ENCODE measurements around the gene COPB2.

COPB2 gene

DNA sequence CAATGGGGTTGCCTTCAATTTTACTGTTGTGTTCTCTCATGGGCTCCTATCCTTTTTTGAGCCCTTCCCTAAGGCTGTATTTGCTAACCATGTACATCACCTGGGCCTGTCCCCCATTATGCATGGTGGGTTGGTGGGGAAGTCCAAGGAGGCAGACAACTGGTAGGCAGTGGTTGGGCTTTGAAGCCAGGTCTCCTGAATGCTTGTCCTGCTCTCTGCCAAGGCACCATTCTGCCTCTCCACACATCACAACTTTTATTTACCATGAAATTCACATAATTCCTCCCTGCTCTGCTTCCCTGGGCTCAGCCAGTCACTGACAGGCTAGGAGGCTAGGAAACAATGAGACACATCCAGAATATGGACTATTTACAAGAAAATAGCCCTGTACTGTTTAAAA lies 41.0 kb upstream of the COPB2 start:
- Histone ChIP-seq H3K27me3 (ENCODE audit: control insufficient read depth in 3 of 3, insufficient read depth in 3 of 3, low read depth in 1 of 3, low read length in 3 of 3) (no peaks in the 10 kb centered on the region), H4K8ac (ENCODE audit: low read depth, low read length) (no peak overlapping the region), H3K27ac (replicated peaks; ENCODE audit: low read length) (no peak overlapping the region), H2BK12ac (ENCODE audit: low read length) (no peak overlapping the region), H3K9me3 (replicated peaks in 1 of 2; ENCODE audit: control insufficient read depth in 2 of 2, insufficient read depth in 1 of 2, low read depth in 1 of 2, low read length in 2 of 2) (peaks cover 0 to 6% of the 10 kb centered on the region in 2 donors), H3K14ac (ENCODE audit: low read length) (no peak overlapping the region), H2BK120ac (ENCODE audit: low read depth, low read length) (no peak overlapping the region), H2BK15ac (ENCODE audit: low read length) (no peak overlapping the region), H2BK5ac (ENCODE audit: low read length) (no peak overlapping the region), H3K9ac (ENCODE audit: low read depth, low read length, poor library complexity) (no peak overlapping the region), H4K91ac (ENCODE audit: low read depth, low read length, poor library complexity) (no peak overlapping the region), H3K18ac (ENCODE audit: low read length) (no peak overlapping the region), H2AFZ (ENCODE audit: low read length) (no peak overlapping the region), H3K4ac (ENCODE audit: low read length) (no peak overlapping the region), H3K23ac (ENCODE audit: low read depth, low read length, poor library complexity) (no peak overlapping the region), H2AK5ac (ENCODE audit: low read depth, low read length) (no peak overlapping the region), H3K4me1 (ENCODE audit: control insufficient read depth in 2 of 2, insufficient read depth in 1 of 2, low read depth in 1 of 2, low read length in 2 of 2) (no peaks in the 10 kb centered on the region), H3K4me2 (ENCODE audit: insufficient read depth, low read length, poor library complexity, severe bottlenecking) (no peak overlapping the region), H3K4me3 (ENCODE audit: low read length in 2 of 2) (no peak overlapping the region), H3K36me3 (replicated peaks in 1 of 2; ENCODE audit: control insufficient read depth in 2 of 2, insufficient read depth in 2 of 2, low read length in 2 of 2) (peaks cover 0 to 19% of the 10 kb centered on the region in 2 donors), H3K79me1 (ENCODE audit: low read depth, low read length) (no peaks in the 10 kb centered on the region)
- DNase-seq (ENCODE audit: low spot score), result no peak

DNA sequence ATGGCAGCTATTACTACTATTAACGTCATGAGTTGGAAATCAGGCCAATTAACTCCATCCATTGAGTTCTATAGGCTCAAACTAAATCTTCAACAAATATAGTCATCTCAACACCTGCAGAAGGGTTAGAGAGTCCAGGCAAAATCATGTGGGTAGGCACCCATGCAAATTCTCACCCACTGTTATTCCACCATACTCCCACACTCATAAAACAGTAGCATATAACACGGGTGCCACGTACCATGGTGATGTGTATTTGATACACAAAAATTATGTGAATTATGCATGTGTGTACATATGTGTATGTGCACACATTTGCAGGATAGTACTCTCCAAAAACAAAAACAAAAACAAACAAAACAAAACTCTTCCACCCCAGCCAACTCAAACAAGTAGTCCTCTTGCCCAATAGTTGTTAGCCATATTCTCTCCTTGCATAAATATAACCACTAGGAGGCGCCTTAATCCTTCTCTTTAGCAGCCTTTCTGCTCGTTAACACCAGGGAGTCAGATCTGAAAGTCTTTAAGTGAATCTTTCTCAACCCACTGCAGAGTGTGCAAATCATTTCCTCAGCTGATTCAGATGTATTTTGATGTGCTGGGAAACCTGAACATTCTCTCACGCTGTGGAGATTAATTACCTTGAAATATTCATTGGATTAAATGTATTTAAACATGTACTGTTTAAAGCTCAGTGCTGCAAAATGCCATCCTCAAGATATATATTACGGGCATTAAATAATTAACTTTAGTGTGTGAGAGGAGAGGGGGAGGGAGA lies 38.0 kb upstream of the COPB2 start:
- Histone ChIP-seq H3K27ac (replicated peaks; ENCODE audit: low read length) (no peak overlapping the region), H3K4ac (ENCODE audit: low read length) (no peak overlapping the region), H2BK120ac (ENCODE audit: low read depth, low read length) (no peak overlapping the region), H3K36me3 (replicated peaks in 1 of 2; ENCODE audit: control insufficient read depth in 2 of 2, insufficient read depth in 2 of 2, low read length in 2 of 2) (peaks cover 0 to 42% of the 10 kb centered on the region in 2 donors), H2BK12ac (ENCODE audit: low read length) (no peak overlapping the region), H3K23ac (ENCODE audit: low read depth, low read length, poor library complexity) (no peak overlapping the region), H4K8ac (ENCODE audit: low read depth, low read length) (no peak overlapping the region), H2BK5ac (ENCODE audit: low read length) (no peak overlapping the region), H3K27me3 (ENCODE audit: control insufficient read depth in 3 of 3, insufficient read depth in 3 of 3, low read depth in 1 of 3, low read length in 3 of 3) (no peaks in the 10 kb centered on the region), H3K9me3 (replicated peaks in 1 of 2; ENCODE audit: control insufficient read depth in 2 of 2, insufficient read depth in 1 of 2, low read depth in 1 of 2, low read length in 2 of 2) (peaks cover 0 to under 1% of the 10 kb centered on the region in 2 donors), H2AFZ (ENCODE audit: low read length) (no peak overlapping the region), H3K4me1 (ENCODE audit: control insufficient read depth in 2 of 2, insufficient read depth in 1 of 2, low read depth in 1 of 2, low read length in 2 of 2) (no peaks in the 10 kb centered on the region), H3K79me1 (ENCODE audit: low read depth, low read length) (no peaks in the 10 kb centered on the region), H2BK15ac (ENCODE audit: low read length) (no peak overlapping the region), H3K14ac (ENCODE audit: low read length) (no peak overlapping the region), H2AK5ac (ENCODE audit: low read depth, low read length) (no peak overlapping the region), H3K4me3 (ENCODE audit: low read length in 2 of 2) (no peak overlapping the region), H3K4me2 (ENCODE audit: insufficient read depth, low read length, poor library complexity, severe bottlenecking) (no peak overlapping the region), H3K9ac (ENCODE audit: low read depth, low read length, poor library complexity) (no peak overlapping the region), H4K91ac (ENCODE audit: low read depth, low read length, poor library complexity) (no peak overlapping the region), H3K18ac (ENCODE audit: low read length) (no peak overlapping the region)
- WGBS, 2 donors (ENCODE audit: extremely low coverage in 2 of 2, insufficient read length in 2 of 2, insufficient replicate concordance in 1 of 2), result no CpG with 5 or more reads among the region's 7 CpGs
- DNase-seq (ENCODE audit: low spot score), result peak; percentile 62

DNA sequence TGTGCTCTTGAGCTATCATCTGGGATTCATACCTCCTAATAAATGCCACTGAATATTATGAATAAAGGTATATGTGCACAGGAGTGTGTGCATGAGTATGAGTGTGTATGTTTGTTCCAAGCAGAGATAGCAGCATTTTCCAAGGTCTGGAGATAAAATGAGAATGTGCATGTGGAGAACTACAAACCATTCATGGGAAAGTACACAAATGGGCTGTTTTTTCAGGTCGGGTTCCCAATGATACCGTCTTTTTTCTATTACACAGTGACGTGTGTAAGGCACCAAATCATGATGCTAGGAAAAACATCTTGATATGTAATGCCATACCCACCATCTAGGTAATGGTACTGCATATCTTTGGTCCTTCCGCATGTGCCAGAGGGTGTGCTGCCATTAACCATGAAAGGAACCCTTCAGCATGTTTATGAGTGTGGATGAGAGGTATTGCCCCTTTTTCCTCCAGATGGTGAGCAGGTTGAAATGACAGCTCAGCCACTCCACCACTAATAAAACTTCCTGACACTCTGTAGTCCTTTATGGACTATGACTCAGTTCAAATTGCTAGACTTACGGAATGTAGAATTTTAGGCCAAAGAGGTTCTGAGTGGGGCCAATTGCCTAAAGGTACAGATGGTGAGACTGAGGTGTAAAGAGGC lies 36.4 kb upstream of the COPB2 start:
- Histone ChIP-seq H3K4me2 (ENCODE audit: insufficient read depth, low read length, poor library complexity, severe bottlenecking) (no peak overlapping the region), H2AK5ac (ENCODE audit: low read depth, low read length) (no peak overlapping the region), H3K4me1 (ENCODE audit: control insufficient read depth in 2 of 2, insufficient read depth in 1 of 2, low read depth in 1 of 2, low read length in 2 of 2) (no peaks in the 10 kb centered on the region), H3K4me3 (ENCODE audit: low read length in 2 of 2) (no peak overlapping the region), H2BK120ac (ENCODE audit: low read depth, low read length) (no peak overlapping the region), H3K4ac (ENCODE audit: low read length) (no peak overlapping the region), H3K79me1 (ENCODE audit: low read depth, low read length) (no peaks in the 10 kb centered on the region), H2BK5ac (ENCODE audit: low read length) (no peak overlapping the region), H3K27ac (replicated peaks; ENCODE audit: low read length) (no peak overlapping the region), H4K8ac (ENCODE audit: low read depth, low read length) (no peak overlapping the region), H3K27me3 (ENCODE audit: control insufficient read depth in 3 of 3, insufficient read depth in 3 of 3, low read depth in 1 of 3, low read length in 3 of 3) (no peaks in the 10 kb centered on the region), H3K14ac (ENCODE audit: low read length) (no peak overlapping the region), H3K18ac (ENCODE audit: low read length) (no peak overlapping the region), H3K36me3 (replicated peaks in 1 of 2; ENCODE audit: control insufficient read depth in 2 of 2, insufficient read depth in 2 of 2, low read length in 2 of 2) (peaks cover 0 to 53% of the 10 kb centered on the region in 2 donors), H2AFZ (ENCODE audit: low read length) (no peak overlapping the region), H2BK12ac (ENCODE audit: low read length) (no peak overlapping the region), H4K91ac (ENCODE audit: low read depth, low read length, poor library complexity) (no peak overlapping the region), H3K23ac (ENCODE audit: low read depth, low read length, poor library complexity) (no peak overlapping the region), H3K9me3 (replicated peaks in 1 of 2; ENCODE audit: control insufficient read depth in 2 of 2, insufficient read depth in 1 of 2, low read depth in 1 of 2, low read length in 2 of 2) (no peaks in the 10 kb centered on the region), H2BK15ac (ENCODE audit: low read length) (no peak overlapping the region), H3K9ac (ENCODE audit: low read depth, low read length, poor library complexity) (no peak overlapping the region)
- WGBS, 2 donors (ENCODE audit: extremely low coverage in 2 of 2, insufficient read length in 2 of 2, insufficient replicate concordance in 1 of 2), result no CpG with 5 or more reads among the region's 5 CpGs
- no peak for DNase-seq (ENCODE audit: low spot score)

DNA sequence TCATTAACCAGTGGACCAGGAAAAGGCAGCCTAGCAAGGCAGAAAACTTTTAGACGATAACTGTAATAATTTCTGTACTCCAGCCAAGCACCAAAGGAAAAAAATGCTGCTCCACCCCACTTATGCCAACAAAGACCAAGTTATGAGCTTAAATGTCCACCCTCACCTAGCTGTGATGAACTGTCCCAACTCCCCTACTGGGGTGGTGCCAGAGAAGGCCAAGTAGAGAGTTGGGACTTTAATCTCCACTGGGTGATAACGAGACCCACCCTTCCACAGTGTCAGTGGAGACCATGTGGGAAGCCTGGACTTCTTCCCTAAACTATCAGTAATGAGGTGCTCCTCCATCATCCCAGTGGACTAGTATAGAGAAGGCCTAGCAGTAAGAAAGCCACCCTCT lies 33.8 kb upstream of the COPB2 start:
- Histone ChIP-seq H3K27me3 (ENCODE audit: control insufficient read depth in 3 of 3, insufficient read depth in 3 of 3, low read depth in 1 of 3, low read length in 3 of 3) (no peaks in the 10 kb centered on the region), H3K9ac (ENCODE audit: low read depth, low read length, poor library complexity) (no peak overlapping the region), H3K4me2 (ENCODE audit: insufficient read depth, low read length, poor library complexity, severe bottlenecking) (no peak overlapping the region), H3K4ac (ENCODE audit: low read length) (no peak overlapping the region), H2AK5ac (ENCODE audit: low read depth, low read length) (no peak overlapping the region), H3K23ac (ENCODE audit: low read depth, low read length, poor library complexity) (no peak overlapping the region), H2BK12ac (ENCODE audit: low read length) (no peak overlapping the region), H4K91ac (ENCODE audit: low read depth, low read length, poor library complexity) (no peak overlapping the region), H3K18ac (ENCODE audit: low read length) (no peak overlapping the region), H3K27ac (replicated peaks; ENCODE audit: low read length) (no peak overlapping the region), H3K14ac (ENCODE audit: low read length) (no peak overlapping the region), H2AFZ (ENCODE audit: low read length) (no peak overlapping the region), H3K4me3 (ENCODE audit: low read length in 2 of 2) (no peak overlapping the region), H2BK5ac (ENCODE audit: low read length) (no peak overlapping the region), H3K79me1 (ENCODE audit: low read depth, low read length) (no peaks in the 10 kb centered on the region), H3K36me3 (replicated peaks in 1 of 2; ENCODE audit: control insufficient read depth in 2 of 2, insufficient read depth in 2 of 2, low read length in 2 of 2) (peaks cover 0 to 47% of the 10 kb centered on the region in 2 donors), H3K4me1 (ENCODE audit: control insufficient read depth in 2 of 2, insufficient read depth in 1 of 2, low read depth in 1 of 2, low read length in 2 of 2) (no peaks in the 10 kb centered on the region), H2BK15ac (ENCODE audit: low read length) (no peak overlapping the region), H4K8ac (ENCODE audit: low read depth, low read length) (no peak overlapping the region), H3K9me3 (replicated peaks in 1 of 2; ENCODE audit: control insufficient read depth in 2 of 2, insufficient read depth in 1 of 2, low read depth in 1 of 2, low read length in 2 of 2) (no peaks in the 10 kb centered on the region), H2BK120ac (ENCODE audit: low read depth, low read length) (no peak overlapping the region)
- WGBS, 2 donors (ENCODE audit: extremely low coverage in 2 of 2, insufficient read length in 2 of 2, insufficient replicate concordance in 1 of 2), result no CpG with 5 or more reads among the region's 2 CpGs
- DNase-seq (ENCODE audit: low spot score), result no peak

Data from neuronal stem cell (in vitro differentiated cells).